HG03095 (cell line): ENCODE data around the gene TRIM77.
"Not testable (repeated sequence)": the region's sequence is repeated elsewhere in the genome, so short reads cannot be mapped to it uniquely, and the experiment has no call there.

Experiments used
- ATAC-seq: cut with Tn5 transposase; IDR thresholded peaks from one replicate; pipeline ENCODE4 v1.9.1; 2021; ENCODE audit warnings: moderate library complexity; ENCODE audit not compliant: unreplicated experiment

Gene TRIM77

GRCh38 chr11:89709999-89710398, at the start of gene TRIM77:
TRIM77 (plus strand) TSS chr11:89710299; CDS start chr11:89710299, 0 bp downstream.
- ATAC-seq, result not testable (repeated sequence)

- ATAC-seq, result no peak
These were observed 43.1 kb upstream of the TRIM77 start for GRCh38 chr11:89667001-89667400.

- ATAC-seq, result not testable (repeated sequence)
These were observed 41.9 kb upstream of the TRIM77 start for GRCh38 chr11:89668158-89668557.

GRCh38 chr11:89669586-89669985, 40.5 kb upstream of the TRIM77 start:
- ATAC-seq, result not testable (repeated sequence)

GRCh38 chr11:89669993-89670669, 40.0 kb upstream of the TRIM77 start:
- not testable (repeated sequence) for ATAC-seq

- ATAC-seq, result not testable (repeated sequence)
These were observed 37.6 kb upstream of the TRIM77 start for GRCh38 chr11:89672547-89672946.

- ATAC-seq, result not testable (repeated sequence)
These were observed 36.7 kb upstream of the TRIM77 start for GRCh38 chr11:89673380-89673779.

GRCh38 chr11:89675383-89675782, 34.7 kb upstream of the TRIM77 start:
- ATAC-seq, result not testable (repeated sequence)

- not testable (repeated sequence) for ATAC-seq
These were observed 34.2 kb upstream of the TRIM77 start for GRCh38 chr11:89675948-89676347.

- ATAC-seq, result not testable (repeated sequence)
These were observed 3.0 kb upstream of the TRIM77 start for GRCh38 chr11:89707080-89707479.

- ATAC-seq, result not testable (repeated sequence)
These were observed 14.9 kb downstream of the TRIM77 start for GRCh38 chr11:89724866-89725498.

- not testable (repeated sequence) for ATAC-seq
These were observed 20.1 kb downstream of the TRIM77 start for GRCh38 chr11:89730215-89730614.

GRCh38 chr11:89736566-89736965, 26.5 kb downstream of the TRIM77 start:
- ATAC-seq, result no peak

- no peak for ATAC-seq
These were observed 27.0 kb downstream of the TRIM77 start for GRCh38 chr11:89737116-89737515.

- not testable (repeated sequence) for ATAC-seq
These were observed 31.3 kb downstream of the TRIM77 start for GRCh38 chr11:89741406-89741805.

GRCh38 chr11:89744158-89744557, 34.1 kb downstream of the TRIM77 start:
- not testable (repeated sequence) for ATAC-seq

- not testable (repeated sequence) for ATAC-seq
These were observed 40.7 kb downstream of the TRIM77 start for GRCh38 chr11:89750822-89751221.
